ENCODE data around the gene RPP40.

RPP40 gene

GRCh38 chr6:4962905-4963304 lies 40.9 kb downstream of the RPP40 start:
- H3K9me3 ChIP-seq (ENCODE audit: control insufficient read depth in 1 of 2, low read length in 2 of 2): no peaks in the 10 kb centered on the region
- no peak overlapping the region for H3K9ac ChIP-seq (ENCODE audit: low read depth in 1 of 2, low read length in 2 of 2)
- H3K27me3 ChIP-seq (ENCODE audit: control insufficient read depth in 1 of 2, insufficient read depth in 2 of 2, low read length in 2 of 2): no peaks in the 10 kb centered on the region
- H3K36me3 ChIP-seq (ENCODE audit: control insufficient read depth in 1 of 2, insufficient read depth in 2 of 2, low read length in 2 of 2): no peaks in the 10 kb centered on the region
- no peak overlapping the region for H3K27ac ChIP-seq (ENCODE audit: low read depth, low read length)
- H3K4me3 ChIP-seq (ENCODE audit: low read depth in 1 of 2, low read length in 2 of 2): no peak overlapping the region
- no peaks in the 10 kb centered on the region for H3K4me1 ChIP-seq (ENCODE audit: control insufficient read depth in 1 of 2, insufficient read depth in 2 of 2, low read length in 2 of 2)

- Histone ChIP-seq H3K9ac (ENCODE audit: low read depth in 1 of 2, low read length in 2 of 2) (no peak overlapping the region), H3K4me3 (ENCODE audit: low read depth in 1 of 2, low read length in 2 of 2) (no peak overlapping the region), H3K27me3 (ENCODE audit: control insufficient read depth in 1 of 2, insufficient read depth in 2 of 2, low read length in 2 of 2) (no peaks in the 10 kb centered on the region), H3K36me3 (ENCODE audit: control insufficient read depth in 1 of 2, insufficient read depth in 2 of 2, low read length in 2 of 2) (no peaks in the 10 kb centered on the region), H3K27ac (ENCODE audit: low read depth, low read length) (no peak overlapping the region), H3K4me1 (ENCODE audit: control insufficient read depth in 1 of 2, insufficient read depth in 2 of 2, low read length in 2 of 2) (no peaks in the 10 kb centered on the region), H3K9me3 (ENCODE audit: control insufficient read depth in 1 of 2, low read length in 2 of 2) (no peaks in the 10 kb centered on the region)
Measured at GRCh38 chr6:4961322-4962168, 42.3 kb downstream of the RPP40 start.

- H3K27ac ChIP-seq (ENCODE audit: low read depth, low read length): no peak overlapping the region
- H3K27me3 ChIP-seq (ENCODE audit: control insufficient read depth in 1 of 2, insufficient read depth in 2 of 2, low read length in 2 of 2): no peaks in the 10 kb centered on the region
- no peak overlapping the region for H3K4me3 ChIP-seq (ENCODE audit: low read depth in 1 of 2, low read length in 2 of 2)
- peaks cover 0 to 13% of the 10 kb centered on the region in 2 donors for H3K36me3 ChIP-seq (ENCODE audit: control insufficient read depth in 1 of 2, insufficient read depth in 2 of 2, low read length in 2 of 2)
- no peaks in the 10 kb centered on the region for H3K9me3 ChIP-seq (ENCODE audit: control insufficient read depth in 1 of 2, low read length in 2 of 2)
- no peak overlapping the region for H3K9ac ChIP-seq (ENCODE audit: low read depth in 1 of 2, low read length in 2 of 2)
- H3K4me1 ChIP-seq (ENCODE audit: control insufficient read depth in 1 of 2, insufficient read depth in 2 of 2, low read length in 2 of 2): no peaks in the 10 kb centered on the region
Measured at GRCh38 chr6:4958624-4959023, 45.2 kb downstream of the RPP40 start.

- Histone ChIP-seq H3K4me3 (ENCODE audit: low read depth in 1 of 2, low read length in 2 of 2) (no peak overlapping the region), H3K4me1 (ENCODE audit: control insufficient read depth in 1 of 2, insufficient read depth in 2 of 2, low read length in 2 of 2) (no peaks in the 10 kb centered on the region), H3K27ac (ENCODE audit: low read depth, low read length) (no peak overlapping the region), H3K9ac (ENCODE audit: low read depth in 1 of 2, low read length in 2 of 2) (no peak overlapping the region), H3K36me3 (ENCODE audit: control insufficient read depth in 1 of 2, insufficient read depth in 2 of 2, low read length in 2 of 2) (peaks cover 0 to 18% of the 10 kb centered on the region in 2 donors), H3K27me3 (ENCODE audit: control insufficient read depth in 1 of 2, insufficient read depth in 2 of 2, low read length in 2 of 2) (no peaks in the 10 kb centered on the region), H3K9me3 (ENCODE audit: control insufficient read depth in 1 of 2, low read length in 2 of 2) (no peaks in the 10 kb centered on the region)
Measured at GRCh38 chr6:4957521-4958231, 46.2 kb downstream of the RPP40 start.

- Histone ChIP-seq H3K27me3 (ENCODE audit: control insufficient read depth in 1 of 2, insufficient read depth in 2 of 2, low read length in 2 of 2) (no peaks in the 10 kb centered on the region), H3K36me3 (ENCODE audit: control insufficient read depth in 1 of 2, insufficient read depth in 2 of 2, low read length in 2 of 2) (peaks cover 5 to 25% of the 10 kb centered on the region in 2 donors), H3K9ac (ENCODE audit: low read depth in 1 of 2, low read length in 2 of 2) (no peak overlapping the region), H3K27ac (ENCODE audit: low read depth, low read length) (no peak overlapping the region), H3K4me1 (ENCODE audit: control insufficient read depth in 1 of 2, insufficient read depth in 2 of 2, low read length in 2 of 2) (no peaks in the 10 kb centered on the region), H3K9me3 (ENCODE audit: control insufficient read depth in 1 of 2, low read length in 2 of 2) (no peaks in the 10 kb centered on the region), H3K4me3 (ENCODE audit: low read depth in 1 of 2, low read length in 2 of 2) (no peak overlapping the region)
Measured at GRCh38 chr6:4956625-4957024, 47.2 kb downstream of the RPP40 start.

- Histone ChIP-seq H3K27me3 (ENCODE audit: control insufficient read depth in 1 of 2, insufficient read depth in 2 of 2, low read length in 2 of 2) (no peaks in the 10 kb centered on the region), H3K27ac (ENCODE audit: low read depth, low read length) (no peak overlapping the region), H3K9me3 (ENCODE audit: control insufficient read depth in 1 of 2, low read length in 2 of 2) (no peaks in the 10 kb centered on the region), H3K9ac (ENCODE audit: low read depth in 1 of 2, low read length in 2 of 2) (no peak overlapping the region), H3K4me1 (ENCODE audit: control insufficient read depth in 1 of 2, insufficient read depth in 2 of 2, low read length in 2 of 2) (no peaks in the 10 kb centered on the region), H3K36me3 (ENCODE audit: control insufficient read depth in 1 of 2, insufficient read depth in 2 of 2, low read length in 2 of 2) (peaks cover 9 to 41% of the 10 kb centered on the region in 2 donors), H3K4me3 (ENCODE audit: low read depth in 1 of 2, low read length in 2 of 2) (no peak overlapping the region)
Measured at GRCh38 chr6:4953440-4953839, 50.4 kb downstream of the RPP40 start.

GRCh38 chr6:4950836-4951533 lies 52.9 kb downstream of the RPP40 start:
- Histone ChIP-seq H3K9ac (ENCODE audit: low read depth in 1 of 2, low read length in 2 of 2) (no peak overlapping the region), H3K36me3 (ENCODE audit: control insufficient read depth in 1 of 2, insufficient read depth in 2 of 2, low read length in 2 of 2) (peaks cover 9 to 43% of the 10 kb centered on the region in 2 donors), H3K9me3 (ENCODE audit: control insufficient read depth in 1 of 2, low read length in 2 of 2) (no peaks in the 10 kb centered on the region), H3K4me1 (ENCODE audit: control insufficient read depth in 1 of 2, insufficient read depth in 2 of 2, low read length in 2 of 2) (no peaks in the 10 kb centered on the region), H3K27ac (ENCODE audit: low read depth, low read length) (no peak overlapping the region), H3K4me3 (ENCODE audit: low read depth in 1 of 2, low read length in 2 of 2) (no peak overlapping the region), H3K27me3 (ENCODE audit: control insufficient read depth in 1 of 2, insufficient read depth in 2 of 2, low read length in 2 of 2) (no peaks in the 10 kb centered on the region)

GRCh38 chr6:4950076-4950475 lies 53.8 kb downstream of the RPP40 start:
- Histone ChIP-seq H3K9me3 (ENCODE audit: control insufficient read depth in 1 of 2, low read length in 2 of 2) (no peaks in the 10 kb centered on the region), H3K36me3 (ENCODE audit: control insufficient read depth in 1 of 2, insufficient read depth in 2 of 2, low read length in 2 of 2) (peaks cover 12 to 49% of the 10 kb centered on the region in 2 donors), H3K27ac (ENCODE audit: low read depth, low read length) (no peak overlapping the region), H3K4me3 (ENCODE audit: low read depth in 1 of 2, low read length in 2 of 2) (no peak overlapping the region), H3K27me3 (ENCODE audit: control insufficient read depth in 1 of 2, insufficient read depth in 2 of 2, low read length in 2 of 2) (no peaks in the 10 kb centered on the region), H3K9ac (ENCODE audit: low read depth in 1 of 2, low read length in 2 of 2) (no peak overlapping the region), H3K4me1 (ENCODE audit: control insufficient read depth in 1 of 2, insufficient read depth in 2 of 2, low read length in 2 of 2) (no peaks in the 10 kb centered on the region)

GRCh38 chr6:4948781-4949450 lies 54.9 kb downstream of the RPP40 start:
- H3K9ac ChIP-seq (ENCODE audit: low read depth in 1 of 2, low read length in 2 of 2): no peak overlapping the region

More at GRCh38 chr6:4948781-4949450, 54.9 kb downstream of the RPP40 start:
- no peaks in the 10 kb centered on the region for H3K4me1 ChIP-seq (ENCODE audit: control insufficient read depth in 1 of 2, insufficient read depth in 2 of 2, low read length in 2 of 2)
- peaks cover 14 to 56% of the 10 kb centered on the region in 2 donors for H3K36me3 ChIP-seq (ENCODE audit: control insufficient read depth in 1 of 2, insufficient read depth in 2 of 2, low read length in 2 of 2)
- no peaks in the 10 kb centered on the region for H3K9me3 ChIP-seq (ENCODE audit: control insufficient read depth in 1 of 2, low read length in 2 of 2)
- no peak overlapping the region for H3K27ac ChIP-seq (ENCODE audit: low read depth, low read length)
- H3K4me3 ChIP-seq (ENCODE audit: low read depth in 1 of 2, low read length in 2 of 2): no peak overlapping the region
- no peaks in the 10 kb centered on the region for H3K27me3 ChIP-seq (ENCODE audit: control insufficient read depth in 1 of 2, insufficient read depth in 2 of 2, low read length in 2 of 2)

Measured in duodenal mucosa (tissue), 2 donors.